ENCODE measurements around the gene MYADML2. TPM values are rescaled to one million over a fixed set of nuclear protein-coding genes. Genes with fewer than 3 reads are reported as not detected.

The MYADML2 gene
- total and polyA plus RNA-seq, 10 of the 15 experiments (the other 5 are each of a cell fraction or from before 2014, with no cell fraction given), result not detected

- TF ChIP-seq USF2 (IDR thresholded peaks at IDR 0.05; ENCODE audit: borderline replicate concordance, low read depth, low read length), result no peak
- TF ChIP-seq NKRF (conservative IDR thresholded peaks at IDR 0.05), result peak; percentile 97
- TF ChIP-seq PAX5 (IDR thresholded peaks at IDR 0.05; ENCODE audit: borderline replicate concordance, low read depth, low read length), result no peak
- TF ChIP-seq RB1 (IDR thresholded peaks at IDR 0.05; ENCODE audit: borderline replicate concordance), result 0 out of 2 replicates have a peak, but pooled peaks have one; percentile 54
- TF ChIP-seq YY1 (IDR thresholded peaks at IDR 0.05; ENCODE audit: low read depth, low read length), result peak; percentile 85
- TF ChIP-seq ZSCAN29 (IDR thresholded peaks at IDR 0.05), result peak; percentile 91
- peak; percentile 83 for TF ChIP-seq POLR2AphosphoS5 (IDR thresholded peaks at IDR 0.05; ENCODE audit: low read length)
- TF ChIP-seq MEF2B (IDR thresholded peaks at IDR 0.05; ENCODE audit: partially characterized antibody, poor library complexity, severe bottlenecking), result no peak
- TF ChIP-seq POLR2AphosphoS2 (IDR thresholded peaks at IDR 0.05; ENCODE audit: low read depth, low read length), result peak; percentile 91
- no peak for TF ChIP-seq NR2C2 (IDR thresholded peaks at IDR 0.05; ENCODE audit: borderline replicate concordance, control insufficient read depth, insufficient read length, low read depth)
- no peak for TF ChIP-seq WRNIP1 (IDR thresholded peaks at IDR 0.05; ENCODE audit: borderline replicate concordance, low read depth, low read length)
- TF ChIP-seq HDAC2 (IDR thresholded peaks at IDR 0.05), result no peak
- no peak for TF ChIP-seq MAX (IDR thresholded peaks at IDR 0.05; ENCODE audit: low read depth, low read length)
- no peak for TF ChIP-seq ZBTB33 (IDR thresholded peaks at IDR 0.05)
- TF ChIP-seq RELA (IDR thresholded peaks at IDR 0.05; ENCODE audit: borderline replicate concordance, partially characterized antibody), result no peak
- no peak for TF ChIP-seq ESRRA (IDR thresholded peaks at IDR 0.05; ENCODE audit: low read length)
- peak; percentile 51; the same call in 1 of the 2 replicates for TF ChIP-seq MXI1 (IDR thresholded peaks at IDR 0.05; ENCODE audit: low read depth, low read length)
- TF ChIP-seq KDM1A (IDR thresholded peaks at IDR 0.05; ENCODE audit: borderline replicate concordance), result no peak
- TF ChIP-seq ETV6 (conservative IDR thresholded peaks at IDR 0.05 in 1 of 2, IDR thresholded peaks at IDR 0.05 in 1 of 2; ENCODE audit: borderline replicate concordance in 1 of 2, low read depth in 1 of 2), result no peak
- TF ChIP-seq BHLHE40 (IDR thresholded peaks at IDR 0.05; ENCODE audit: borderline replicate concordance in 1 of 2, low read depth in 2 of 2, low read length in 1 of 2), result peak in 1 of 2 experiments; percentile 56; a peak in 2 of 4 replicates
- no peak for TF ChIP-seq IRF4 (IDR thresholded peaks at IDR 0.05; ENCODE audit: low read depth, low read length)
These were observed 29.3 kb downstream of the MYADML2 start, which contains the start of gene SIRT7 (continued) for GRCh38 chr17:81917565-81918332.

Data from GM12878 (cell line).